Left kidney (tissue), 2 donors: ENCODE measurements around the gene TMEM203. TPM values are rescaled to one million over a fixed set of nuclear protein-coding genes. Genes with fewer than 3 reads are reported as not detected.

Experiments used
- DNase-seq: peaks from one replicate; pipeline ENCODE4 v3.0.0-alpha.2; 2013
- polyA plus RNA-seq: library from polyadenylated mRNA; unstranded; fragments of 120-200 nt; gene quantifications from one replicate; pipeline ENCODE4 v1.2.1, GENCODE V29; 2013; ENCODE audit not compliant: insufficient read length

TMEM203 gene
- polyA plus RNA-seq, 1 donor, result 39.0 TPM

DNA sequence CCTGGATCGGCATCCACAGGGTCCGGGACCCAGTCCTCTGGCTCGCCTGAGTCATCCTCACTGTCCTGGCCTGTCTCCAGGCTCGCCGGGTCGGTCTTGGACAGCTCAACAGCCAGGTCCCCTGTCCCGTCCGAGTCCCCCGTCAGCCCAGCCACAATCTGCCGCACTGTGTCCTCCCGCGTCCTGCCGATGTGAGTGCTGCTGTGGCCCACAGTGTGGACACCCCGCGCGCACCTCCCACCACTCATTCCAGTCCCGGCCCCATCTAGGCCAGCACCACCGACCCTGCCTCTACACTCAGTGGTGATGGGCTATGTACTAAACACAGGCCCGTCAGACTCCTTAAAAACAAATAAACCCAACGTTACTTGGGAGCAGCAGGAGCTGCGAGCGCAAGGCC lies 23.8 kb downstream of the TMEM203 start:
- DNase-seq, result no peak

DNA sequence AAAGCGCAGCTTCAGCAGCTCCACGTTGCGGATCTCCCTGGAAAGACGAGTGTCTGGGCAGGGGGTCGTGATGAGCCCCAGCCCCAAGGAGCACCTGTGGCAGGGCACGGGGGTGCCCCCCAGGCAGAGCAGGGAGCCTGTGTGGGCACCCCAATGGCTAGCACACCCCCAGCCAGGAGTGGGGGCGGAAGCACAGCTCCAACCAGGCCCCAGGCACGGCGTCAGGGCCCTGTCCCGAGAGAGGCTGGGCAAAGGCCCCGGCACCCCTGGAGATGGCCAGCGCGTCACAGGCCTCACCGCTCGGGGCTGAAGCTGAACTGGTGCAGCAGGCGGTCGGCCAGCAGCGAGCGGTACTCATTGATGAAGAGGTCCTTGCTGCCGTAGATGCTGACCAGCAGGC lies 25.0 kb downstream of the TMEM203 start:
- no peak for DNase-seq

DNA sequence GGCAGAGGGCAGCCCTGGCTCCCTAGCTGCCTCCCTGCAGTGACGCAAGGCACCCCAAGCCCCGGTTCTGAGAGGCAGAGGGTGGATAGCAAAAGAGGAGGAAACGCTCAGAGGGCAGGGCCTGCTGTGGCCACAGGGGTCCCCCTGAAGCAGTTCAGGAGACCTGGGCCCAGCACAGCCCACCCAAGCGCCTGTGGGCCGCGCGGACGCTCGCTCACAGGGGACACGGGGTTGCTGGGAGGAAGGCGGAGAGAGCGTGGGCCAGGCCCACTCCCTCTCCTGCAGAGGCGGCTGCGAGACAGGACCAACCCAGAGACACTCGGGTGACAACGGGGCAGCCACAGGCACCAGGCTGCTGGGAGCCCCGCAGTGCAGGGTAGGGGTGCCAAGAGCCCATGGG lies 25.7 kb downstream of the TMEM203 start:
- no peak for DNase-seq

DNA sequence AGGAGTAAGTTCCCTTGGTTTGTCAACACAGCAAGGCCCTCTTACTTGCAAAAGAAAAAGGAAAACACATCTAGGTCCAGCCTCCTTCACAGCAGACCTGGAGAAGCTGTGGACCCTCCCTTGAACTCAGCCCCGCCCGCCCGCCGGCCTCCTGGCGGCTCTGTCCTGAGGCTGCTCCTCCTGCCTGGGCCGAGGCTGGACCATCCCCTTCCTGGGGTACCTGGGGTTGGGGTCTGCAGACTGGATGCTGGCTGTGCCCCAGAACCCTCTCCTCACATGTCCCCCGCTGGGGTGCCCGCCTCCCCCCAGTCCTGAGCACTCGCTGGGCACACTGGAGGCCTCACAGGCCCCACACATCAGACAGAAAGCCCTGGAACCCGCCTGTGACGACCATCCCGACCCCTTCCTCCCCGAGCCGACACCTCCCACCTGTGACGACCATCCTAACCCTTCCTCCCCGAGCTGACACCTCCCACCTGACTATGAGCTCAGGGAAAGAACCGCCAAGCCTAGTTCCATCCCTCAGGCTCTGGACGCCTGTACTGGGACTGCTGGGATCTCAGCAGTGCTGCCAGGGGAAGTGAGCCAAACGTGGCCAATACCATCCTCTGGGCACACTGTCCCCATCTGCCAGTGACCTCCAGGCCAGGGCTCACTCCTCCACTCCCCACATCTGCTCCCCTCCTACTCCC lies 26.4 kb downstream of the TMEM203 start:
- DNase-seq, result no peak

DNA sequence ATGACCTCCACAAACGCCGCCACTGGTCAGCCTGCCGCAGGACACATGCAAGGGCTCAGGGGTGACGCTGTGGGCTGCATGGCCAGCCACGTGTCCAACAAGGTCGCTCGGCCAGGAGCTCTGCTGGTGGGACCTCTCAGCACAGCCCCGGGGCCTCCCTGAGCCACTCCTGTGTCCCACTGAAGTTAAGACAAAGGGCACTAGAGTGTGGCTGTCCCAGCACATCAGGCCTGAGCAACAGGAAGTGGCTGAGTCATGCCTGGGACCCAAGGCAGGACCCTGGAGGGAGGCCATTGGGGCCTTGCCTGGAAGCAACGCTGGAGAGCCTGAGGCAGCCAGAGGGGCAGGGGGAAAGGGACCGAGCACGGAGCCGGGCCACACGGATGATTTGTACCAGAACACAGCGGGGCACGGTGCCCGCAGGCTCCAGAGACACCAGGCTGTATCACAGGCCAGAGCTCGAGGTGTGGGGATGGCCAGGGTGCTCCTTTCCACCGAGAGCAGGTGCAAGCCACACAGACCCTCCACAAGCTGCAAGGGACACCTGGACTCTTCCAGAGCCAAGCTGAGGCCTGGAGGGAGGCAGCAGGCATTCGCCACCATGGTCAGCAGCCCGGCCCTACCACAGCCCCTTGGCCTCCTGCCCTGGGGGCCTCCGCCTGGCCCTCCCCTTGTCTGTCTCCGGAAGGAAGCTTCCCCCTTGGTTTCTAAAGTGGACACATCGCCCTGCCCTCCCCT lies 27.1 kb downstream of the TMEM203 start:
- DNase-seq, result no peak

DNA sequence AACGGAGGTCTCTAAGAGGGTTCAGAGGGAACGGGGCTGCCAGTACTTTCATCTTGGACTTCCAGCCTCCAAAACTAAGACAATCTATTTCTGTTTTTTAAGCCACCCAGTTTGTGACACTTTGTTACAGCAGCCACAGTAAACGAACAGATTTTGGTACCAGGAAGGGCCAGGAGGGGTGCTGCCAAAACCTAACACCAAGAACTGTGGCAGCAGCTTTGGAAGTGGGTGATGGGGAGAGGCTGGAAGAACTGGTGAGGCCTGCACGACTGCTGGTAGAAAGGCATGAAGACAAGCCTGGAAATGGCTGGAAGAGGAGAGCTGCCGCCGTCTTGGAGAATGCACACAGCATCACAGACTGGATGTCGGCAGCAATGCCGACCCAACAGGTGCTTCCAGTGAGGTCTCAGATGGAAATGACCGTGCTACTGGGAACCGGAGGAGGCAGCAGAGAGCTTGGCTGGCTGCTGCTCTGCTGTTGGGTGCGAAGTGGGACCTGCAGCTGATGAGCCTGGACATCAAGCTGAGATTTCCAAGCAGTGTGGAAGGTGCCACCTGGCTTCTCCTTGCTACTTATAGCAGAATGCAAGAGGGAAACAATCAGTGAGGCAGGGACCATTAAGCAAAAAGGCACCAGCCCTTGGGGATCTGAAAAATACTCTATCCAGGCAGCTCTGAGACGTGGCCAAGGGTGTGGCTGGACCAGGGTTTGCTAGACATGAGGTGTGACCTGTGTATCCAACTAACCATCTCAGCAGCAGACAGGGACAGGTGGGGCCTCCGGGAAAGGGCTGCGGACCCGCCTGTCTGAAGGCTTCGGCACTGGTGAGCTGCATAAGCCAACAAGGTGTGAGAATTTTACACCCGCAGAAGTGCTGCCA lies 28.9 kb downstream of the TMEM203 start:
- no peak for DNase-seq

DNA sequence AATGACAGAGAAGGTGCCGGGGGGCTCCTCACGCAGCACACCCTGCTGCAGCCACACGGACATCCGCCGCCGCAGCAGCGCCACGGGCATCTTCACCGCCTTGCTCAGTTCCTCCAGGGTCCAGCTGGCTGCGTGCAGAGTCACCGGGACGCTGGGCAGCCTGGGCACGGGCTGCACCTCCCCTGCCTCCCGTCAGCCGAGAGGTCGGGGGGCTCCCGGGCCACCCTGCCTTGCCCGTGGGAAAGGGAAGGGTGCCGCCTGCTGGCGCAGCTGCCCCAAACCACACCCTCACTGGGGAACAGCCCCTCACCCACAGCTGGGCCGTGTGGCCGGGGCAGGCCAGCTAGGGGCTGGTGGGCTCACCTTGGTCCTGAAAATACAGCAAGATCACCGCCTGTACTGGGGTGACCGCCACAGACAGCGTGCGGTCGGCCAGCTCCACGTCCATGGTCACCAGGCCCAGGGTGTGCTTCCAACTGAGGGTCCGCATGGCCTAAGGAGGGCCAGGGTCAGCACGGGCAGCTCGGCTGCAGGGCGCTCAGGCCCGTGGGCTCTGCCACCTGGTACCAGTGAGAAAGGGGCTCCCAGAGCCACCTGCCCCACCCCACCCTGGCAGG lies 30.0 kb downstream of the TMEM203 start:
- DNase-seq, result no peak

DNA sequence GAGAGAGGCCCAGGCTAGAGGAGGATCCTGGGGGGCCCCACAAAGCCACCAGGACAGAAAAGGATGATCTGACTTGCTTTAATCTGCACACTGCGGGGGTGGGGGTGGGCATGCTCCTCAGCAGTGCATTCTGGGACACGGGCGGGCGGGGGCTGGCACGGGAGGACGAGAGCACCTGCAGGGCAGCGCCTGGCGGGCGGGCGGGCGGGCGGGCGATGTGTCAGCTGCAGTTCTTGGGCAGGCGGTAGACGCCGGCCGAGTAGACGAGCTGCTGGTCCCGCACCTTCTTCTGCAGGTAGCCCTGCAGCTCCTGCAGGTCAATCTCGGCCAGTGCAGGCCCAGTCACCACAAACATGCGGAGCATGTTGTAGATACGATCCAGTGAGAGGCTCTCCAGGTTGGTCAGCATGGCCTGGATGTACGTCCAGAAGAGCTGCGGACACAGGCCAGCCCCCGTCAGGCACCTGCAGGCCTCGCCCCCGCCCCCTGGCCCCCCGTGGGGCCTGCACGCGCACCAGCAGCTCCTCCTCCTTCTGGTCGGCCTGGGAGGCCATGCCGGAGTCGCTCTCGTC lies 30.6 kb downstream of the TMEM203 start:
- DNase-seq, result no peak

DNA sequence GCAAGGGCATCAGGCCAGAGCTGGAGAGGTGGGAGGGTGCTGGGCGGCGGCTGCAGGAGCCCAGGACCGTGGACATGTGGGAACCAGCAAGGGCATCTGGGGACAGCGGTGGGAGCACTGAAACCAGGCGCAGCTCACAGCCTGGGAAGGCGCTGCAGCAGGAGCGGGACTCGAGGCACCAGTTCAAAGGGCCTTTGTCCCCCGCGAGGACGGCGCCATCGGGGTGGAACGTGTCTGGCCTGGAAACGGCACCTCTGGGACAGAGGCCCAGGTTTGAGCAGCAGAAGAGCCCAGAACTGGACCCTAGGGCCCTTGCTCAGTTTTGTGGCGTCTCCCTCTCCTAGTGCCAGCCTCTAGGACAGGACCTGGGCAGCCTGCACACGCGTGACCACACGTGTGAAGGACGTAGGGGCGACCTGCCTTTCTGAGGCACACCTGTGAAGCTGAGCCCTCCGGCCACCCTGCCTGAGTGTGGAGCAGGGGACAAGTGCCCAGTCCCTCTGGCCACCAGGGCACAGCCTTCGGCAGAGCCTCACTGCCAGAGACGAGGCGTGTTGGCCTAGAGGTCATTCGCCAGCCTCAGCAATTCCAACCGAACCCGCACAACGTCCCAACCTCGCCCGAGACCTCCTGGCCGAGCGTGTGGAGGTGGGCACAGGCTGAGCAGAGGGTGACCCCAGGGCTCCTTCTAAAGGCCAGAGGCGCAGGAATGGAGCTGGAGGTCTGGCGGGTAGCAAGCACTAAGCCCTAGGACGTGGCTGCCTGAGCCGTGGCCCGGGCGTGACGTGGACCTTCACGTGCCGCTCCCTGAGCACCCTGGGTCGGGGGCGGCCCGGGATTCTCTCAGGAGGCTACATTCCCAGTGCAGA lies 31.4 kb downstream of the TMEM203 start:
- no peak for DNase-seq

DNA sequence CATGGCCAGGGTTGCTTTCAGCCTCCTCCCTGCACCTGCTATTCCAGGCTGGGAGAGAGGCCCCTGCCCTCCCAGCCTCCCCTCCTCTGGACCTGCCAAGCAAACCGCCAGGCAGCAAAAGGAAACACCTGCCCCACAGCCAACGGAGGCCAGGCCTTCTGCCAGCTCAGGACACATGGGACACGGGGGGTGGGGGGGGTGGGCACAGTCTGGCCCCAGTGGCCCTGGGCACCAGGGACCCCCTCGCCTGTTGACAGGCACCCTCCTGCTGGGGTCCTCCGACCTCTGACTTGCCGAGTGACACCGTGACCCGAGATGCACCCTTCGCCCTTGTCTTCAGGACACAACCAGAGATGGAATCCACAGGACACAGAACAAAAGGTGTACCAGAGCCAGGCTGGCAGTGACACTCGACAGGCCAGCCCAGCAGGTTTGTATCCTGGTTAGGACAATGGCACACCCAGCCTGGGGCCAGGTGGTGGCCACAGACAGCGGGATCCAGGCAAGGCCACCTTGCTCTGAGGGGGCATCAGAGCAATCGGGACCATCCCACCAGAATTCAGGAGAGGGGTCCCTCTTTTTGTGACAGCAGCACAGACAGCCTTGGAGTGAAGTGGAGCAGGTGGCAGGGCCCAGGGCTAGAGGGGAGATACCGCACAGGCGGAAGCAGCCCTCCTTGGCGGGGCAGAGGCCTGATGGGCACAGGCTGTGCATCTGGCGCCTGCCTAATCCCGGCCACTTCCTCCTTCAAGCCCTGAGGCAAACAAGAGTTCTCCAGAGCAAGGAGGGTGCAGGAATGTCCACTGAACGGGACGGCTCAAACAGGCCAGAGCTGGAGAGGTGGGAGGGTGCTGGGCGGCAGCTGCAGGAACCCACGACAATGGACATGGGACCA lies 32.3 kb downstream of the TMEM203 start:
- DNase-seq, result no peak

DNA sequence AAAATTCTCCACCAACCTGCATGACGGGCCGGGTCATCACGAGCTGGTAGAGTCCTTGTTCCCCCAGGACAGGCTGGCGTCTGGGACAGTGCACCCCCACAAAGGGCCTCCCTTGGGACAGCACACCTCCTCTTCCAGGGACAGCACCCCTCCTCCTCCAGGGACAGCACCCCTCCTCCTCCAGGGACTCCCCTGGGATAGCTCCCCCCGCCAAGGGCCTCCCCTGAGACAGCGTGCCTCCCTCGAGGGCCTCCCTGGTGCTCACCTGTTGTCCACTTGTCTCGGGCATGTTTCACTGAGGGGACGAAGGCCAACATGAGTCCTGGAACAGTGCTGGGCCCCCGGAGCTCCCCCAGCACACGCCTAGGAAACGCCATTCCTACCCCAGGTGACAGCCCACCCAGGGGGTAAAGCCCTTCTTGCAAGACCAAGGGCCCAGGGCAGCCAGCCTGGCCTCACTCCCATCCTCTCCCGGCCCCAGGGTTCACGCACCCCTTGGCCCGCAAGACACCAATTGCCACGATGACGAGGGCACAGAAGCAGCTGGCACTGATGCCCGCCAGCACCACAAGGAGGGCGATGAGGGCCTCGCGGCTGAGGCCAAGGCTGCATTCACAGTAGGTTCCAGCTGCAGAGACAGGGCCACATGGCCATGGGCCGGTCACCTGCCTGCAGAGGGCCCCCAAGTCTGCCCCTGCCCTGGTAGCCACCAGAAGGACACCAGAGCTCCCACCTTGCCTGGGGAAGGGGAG lies 34.1 kb downstream of the TMEM203 start:
- no peak for DNase-seq

DNA sequence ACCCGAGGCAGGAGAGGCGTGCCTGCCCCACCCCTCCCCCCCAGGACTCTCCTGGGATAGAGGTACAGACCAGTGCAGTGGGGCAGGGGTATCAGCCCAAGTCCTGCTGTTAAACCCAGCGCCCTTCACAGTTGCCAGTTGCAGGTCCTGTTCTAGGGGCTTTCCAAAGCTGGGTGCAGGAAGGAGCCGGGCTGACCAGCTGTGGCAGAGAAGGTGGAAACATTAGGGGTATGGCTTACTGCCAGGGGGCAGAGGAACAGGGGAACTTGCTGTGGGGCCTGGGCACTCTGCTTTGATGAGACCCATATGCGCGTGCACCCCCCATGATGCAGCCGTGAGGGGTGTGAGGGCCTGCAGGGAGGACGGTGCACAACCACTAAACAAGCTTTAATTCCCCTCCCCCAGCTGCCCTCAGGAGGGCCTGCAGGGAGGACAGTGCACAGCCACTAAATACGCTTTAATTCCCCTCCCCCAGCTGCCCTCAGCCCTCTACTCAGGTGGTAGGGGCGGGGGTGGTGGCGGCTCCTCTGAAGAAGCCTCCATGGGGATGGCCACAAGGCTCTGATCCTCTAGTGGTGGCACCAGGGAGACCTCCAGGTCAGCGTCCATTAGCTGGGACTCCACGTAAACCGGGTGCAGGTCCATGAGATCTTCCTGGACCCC lies 34.8 kb downstream of the TMEM203 start:
- no peak for DNase-seq

DNA sequence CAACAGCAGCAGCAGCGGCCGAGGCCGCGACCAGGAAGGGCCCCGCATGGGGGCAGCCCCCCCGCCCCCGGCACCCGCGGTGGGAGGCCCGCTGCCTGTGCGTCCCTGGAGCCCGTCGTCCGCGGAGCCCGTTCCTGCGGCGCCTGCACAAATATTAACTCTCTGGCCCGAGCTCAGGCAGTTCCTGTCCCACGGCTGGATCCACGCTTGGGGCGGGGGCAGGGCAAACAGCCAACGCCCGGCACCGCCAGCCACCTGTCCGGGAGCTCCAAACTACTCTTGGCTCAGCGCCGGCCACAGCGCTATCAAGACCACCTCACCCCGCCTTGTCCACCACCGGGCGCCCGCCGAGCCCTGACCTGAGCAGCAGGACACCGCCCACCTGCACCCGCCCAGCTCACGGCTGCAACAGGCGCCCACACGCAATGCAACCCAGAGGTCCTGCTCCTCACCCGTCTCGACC lies 35.5 kb downstream of the TMEM203 start, which contains the start of gene LRRC26:
TSS of gene LRRC26 (minus strand) at position 156 of the 463 bp plus-strand sequence. CDS start at position 48, 108 bp downstream.
- no peak for DNase-seq

DNA sequence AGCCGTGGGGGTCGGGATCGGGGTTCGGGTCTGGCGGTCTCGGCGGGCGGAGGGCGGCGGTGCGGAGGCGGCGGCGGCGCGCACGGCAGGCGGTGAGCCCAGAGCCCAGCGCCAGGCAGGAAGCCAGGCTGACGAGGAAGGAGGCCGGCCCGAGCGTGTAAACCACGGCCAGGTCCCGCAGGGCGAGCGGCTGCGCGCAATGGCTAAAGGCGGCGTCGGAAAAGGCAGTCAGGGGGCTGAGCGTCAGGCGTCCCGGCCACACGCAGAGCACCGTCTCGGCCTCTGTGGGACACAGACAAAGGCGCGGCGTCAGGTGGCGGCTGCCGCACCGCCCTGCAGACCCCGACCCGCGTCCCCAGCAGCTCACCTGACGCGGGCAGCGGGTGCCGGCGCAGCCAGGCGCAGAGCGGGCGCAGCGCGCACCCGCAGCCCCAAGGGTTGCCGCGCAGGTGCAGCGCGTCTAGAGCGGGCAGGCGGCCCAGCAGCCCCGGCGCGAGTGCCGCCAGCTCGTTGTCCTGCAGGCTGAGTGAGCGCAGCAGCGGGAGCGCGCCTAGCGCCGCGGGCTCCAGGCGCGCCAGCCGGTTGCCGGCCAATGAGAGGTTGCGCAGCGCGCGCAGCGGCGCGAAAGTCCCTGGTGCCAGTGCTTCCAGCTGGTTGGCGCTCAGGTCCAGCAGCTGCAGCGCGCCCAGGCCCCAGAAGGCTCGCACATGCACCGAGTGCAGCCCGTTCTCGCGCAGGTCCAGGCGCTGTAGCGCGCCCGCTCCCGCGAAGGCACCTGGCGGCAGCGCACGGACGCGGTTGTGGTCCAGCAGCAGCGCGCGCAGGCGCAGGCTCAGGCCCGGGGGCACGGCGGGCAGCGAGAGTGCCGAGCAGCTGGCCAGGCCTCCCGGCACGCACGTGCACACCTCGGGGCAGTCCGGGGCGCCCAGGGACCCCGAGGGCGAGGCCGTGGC lies 36.3 kb downstream of the TMEM203 start:
- peak; percentile 35 for DNase-seq

DNA sequence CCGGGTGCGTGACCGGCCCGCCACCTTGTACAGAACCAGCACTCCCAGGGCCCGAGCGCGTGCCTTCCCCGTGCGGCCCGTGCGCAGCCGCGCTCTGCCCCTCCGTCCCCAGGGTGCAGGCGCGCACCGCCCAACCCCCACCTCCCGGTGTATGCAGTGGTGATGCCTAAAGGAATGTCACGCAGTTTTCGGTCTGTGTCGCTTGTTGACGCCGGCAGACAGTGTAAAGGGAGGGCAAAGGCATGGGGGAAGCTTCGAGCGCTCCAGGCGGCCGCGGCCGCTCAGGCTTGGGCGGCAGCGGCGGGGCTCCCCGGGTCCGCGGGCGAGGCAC lies 36.9 kb downstream of the TMEM203 start:
- DNase-seq, result no peak

DNA sequence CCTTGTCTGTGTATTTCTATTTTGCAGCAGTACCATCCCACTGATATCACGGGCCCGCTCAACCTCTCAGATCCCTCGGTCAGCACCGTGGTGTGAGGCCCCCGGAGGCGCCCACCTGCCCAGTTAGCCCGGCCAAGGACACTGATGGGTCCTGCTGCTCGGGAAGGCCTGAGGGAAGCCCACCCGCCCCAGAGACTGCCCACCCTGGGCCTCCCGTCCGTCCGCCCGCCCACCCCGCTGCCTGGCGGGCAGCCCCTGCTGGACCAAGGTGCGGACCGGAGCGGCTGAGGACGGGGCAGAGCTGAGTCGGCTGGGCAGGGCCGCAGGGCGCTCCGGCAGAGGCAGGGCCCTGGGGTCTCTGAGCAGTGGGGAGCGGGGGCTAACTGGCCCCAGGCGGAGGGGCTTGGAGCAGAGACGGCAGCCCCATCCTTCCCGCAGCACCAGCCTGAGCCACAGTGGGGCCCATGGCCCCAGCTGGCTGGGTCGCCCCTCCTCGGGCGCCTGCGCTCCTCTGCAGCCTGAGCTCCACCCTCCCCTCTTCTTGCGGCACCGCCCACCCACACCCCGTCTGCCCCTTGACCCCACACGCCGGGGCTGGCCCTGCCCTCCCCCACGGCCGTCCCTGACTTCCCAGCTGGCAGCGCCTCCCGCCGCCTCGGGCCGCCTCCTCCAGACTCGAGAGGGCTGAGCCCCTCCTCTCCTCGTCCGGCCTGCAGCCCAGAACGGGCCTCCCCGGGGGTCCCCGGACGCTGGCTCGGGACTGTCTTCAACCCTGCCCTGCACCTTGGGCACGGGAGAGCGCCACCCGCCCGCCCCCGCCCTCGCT lies 37.5 kb downstream of the TMEM203 start:
- DNase-seq, result no peak
